HL-60/S4 (cell line): ENCODE results near the gene DNASE1L3.

ENCODE experiments used
- in situ Hi-C: fragments of 300-500 bp; cut with MboI; formaldehyde crosslinking; loops from 2 replicates; pipeline ENCODE4 v1.14.3; 2022; ENCODE audit warnings: low sequenced_read_pairs

The DNASE1L3 gene

DNA sequence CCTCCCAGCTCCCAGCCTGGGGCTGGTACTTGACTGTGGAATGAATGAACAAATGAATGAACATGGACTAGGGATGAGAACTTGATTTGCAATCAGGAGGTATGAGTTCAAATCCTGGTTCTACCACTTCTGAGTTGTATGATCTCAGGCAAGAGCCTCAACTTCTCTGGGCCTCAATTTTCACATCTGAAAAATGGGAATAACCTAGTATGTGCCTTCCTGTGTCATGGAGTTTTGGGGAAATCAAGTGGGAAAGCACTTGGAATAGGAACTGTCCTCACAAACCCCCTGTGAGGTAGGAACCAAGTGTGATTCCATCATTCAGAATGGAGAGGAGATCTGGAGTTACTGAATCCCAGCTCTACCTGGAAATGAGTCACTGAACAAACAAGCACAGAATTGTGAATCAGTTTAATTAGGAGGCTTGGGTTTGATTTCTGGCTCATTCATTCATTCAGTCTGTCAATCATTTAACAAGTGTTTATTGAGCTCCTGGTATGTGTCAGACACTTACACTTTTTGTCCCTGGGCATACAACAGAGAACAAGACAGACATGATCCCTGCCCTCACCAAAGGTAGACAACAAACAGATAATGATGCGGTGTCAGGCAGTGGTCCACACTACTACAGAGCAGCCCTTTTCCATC lies 29.7 kb downstream of the DNASE1L3 start:
- in situ Hi-C loops: loop anchor here (25.0 kb wide), 1 partner anchor 356 kb away; the partner anchor contains the start of gene ACOX2

DNA sequence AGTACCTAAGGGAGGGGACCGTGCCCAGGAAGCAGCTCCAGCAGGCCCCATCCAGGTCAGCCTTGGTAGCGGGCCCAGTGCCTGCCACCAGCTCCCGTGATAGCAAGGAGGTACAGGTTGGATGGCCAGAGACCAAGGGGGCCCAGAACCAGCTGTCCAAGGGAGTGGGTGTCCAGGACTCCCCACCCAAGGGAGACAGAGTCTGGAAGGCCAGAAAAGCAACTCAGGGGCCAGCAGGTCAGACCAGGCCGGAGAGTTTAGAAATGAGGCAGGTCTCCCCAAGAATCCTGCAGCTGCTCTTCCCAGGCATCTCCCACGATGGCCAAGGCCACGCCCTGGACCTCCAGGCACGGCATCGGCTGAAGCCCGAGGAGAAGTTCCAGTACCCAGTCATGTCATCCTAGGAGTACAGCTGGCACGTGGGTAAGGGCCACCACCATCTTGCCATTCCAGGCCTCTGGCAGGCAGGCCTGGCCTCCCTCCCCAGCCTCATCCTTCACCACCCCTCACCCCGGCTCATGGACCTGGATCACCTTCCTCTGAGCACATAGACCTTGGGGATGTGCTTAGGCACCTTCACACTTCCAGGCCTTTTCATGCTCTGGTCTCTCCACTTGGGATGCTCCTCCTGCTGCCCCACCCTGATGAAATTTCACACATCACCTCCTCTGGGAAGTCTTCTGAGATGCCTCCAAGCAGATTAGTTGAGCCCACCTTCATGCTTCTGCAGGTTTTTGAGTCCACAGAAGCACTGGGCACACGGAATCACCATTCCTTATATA lies 30.5 kb downstream of the DNASE1L3 start:
- in situ Hi-C loops: loop anchor here (25.0 kb wide), 1 partner anchor 357 kb away; the partner anchor contains the start of gene ACOX2

DNA sequence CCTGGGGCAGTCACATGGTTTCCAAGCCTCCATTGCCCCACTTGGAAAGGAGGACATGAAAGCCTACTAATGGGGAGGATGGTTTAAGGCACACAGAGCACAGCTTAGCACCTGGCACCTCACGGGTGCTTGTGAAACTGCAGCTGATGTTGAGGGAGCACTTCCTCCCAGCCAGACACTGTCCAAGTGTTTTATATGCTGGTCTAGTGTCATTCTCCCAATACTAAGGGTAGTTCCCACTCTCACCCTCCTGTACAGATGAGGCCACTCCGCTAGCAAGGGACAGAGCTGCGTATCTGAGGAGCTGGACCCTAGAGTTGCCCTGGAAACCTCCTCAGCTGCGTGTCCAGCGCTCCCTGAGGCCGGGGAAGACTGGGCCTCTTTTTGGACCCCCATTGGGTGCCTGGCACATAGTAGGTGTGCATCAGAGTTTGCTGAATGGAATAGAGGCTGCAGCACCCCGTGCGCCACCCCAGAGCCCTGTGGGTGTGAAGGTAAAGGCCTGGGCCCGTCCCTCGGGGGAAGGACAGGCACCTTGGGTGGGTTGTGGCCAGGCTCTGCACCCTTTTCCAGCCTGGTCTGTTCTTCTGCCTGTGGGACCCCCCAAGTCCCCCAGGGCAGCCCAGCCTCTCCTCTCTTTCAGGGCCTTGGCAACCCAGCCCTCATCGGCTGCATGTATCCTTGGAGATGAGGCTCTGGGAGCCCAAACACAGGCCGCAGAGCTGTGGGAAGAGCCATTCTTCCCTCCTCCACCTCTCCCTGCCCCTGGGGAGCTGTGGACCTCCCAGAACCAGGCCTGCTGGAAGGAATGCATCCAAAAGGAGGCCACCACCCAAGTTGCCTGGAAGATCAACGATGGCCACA lies 31.3 kb downstream of the DNASE1L3 start:
- in situ Hi-C loops: loop anchor here (25.0 kb wide), 1 partner anchor 358 kb away; the partner anchor contains the start of gene ACOX2

DNA sequence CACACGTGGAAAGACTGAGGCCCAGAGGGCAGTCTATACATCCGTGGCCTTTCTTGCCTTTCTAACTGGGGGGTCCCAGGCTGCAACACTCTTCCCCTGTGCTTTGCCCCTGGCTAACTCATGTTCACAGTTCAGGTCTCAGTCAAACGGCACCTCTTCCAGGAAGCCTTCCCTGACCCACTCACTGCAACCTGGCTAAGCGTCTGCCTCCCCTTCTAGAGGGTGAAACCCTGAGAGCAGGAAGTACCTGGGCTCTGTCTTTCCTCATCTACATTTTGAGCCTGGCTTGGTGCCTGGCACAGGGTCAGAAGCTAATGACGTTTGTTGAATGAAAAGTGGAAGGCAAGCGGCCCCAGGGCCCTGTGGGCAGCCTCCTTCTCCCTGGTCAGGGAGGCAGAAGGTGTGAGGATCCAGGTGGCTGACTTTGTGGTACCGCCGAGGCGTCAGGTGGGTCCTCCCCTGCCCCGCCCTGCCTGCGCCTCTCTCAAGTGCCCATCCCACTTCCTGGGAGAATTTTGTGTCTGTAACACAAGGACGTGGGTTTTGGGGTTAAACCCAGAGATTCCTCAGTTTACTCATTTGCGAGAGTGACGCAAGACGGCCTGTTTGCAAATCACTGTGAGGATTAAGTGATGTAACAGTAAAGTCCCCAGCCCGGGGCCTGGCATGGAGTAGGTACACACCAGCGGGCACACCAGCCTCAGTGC lies 32.1 kb downstream of the DNASE1L3 start:
- in situ Hi-C loops: loop anchor here (25.0 kb wide), 1 partner anchor 359 kb away; the partner anchor contains the start of gene ACOX2

DNA sequence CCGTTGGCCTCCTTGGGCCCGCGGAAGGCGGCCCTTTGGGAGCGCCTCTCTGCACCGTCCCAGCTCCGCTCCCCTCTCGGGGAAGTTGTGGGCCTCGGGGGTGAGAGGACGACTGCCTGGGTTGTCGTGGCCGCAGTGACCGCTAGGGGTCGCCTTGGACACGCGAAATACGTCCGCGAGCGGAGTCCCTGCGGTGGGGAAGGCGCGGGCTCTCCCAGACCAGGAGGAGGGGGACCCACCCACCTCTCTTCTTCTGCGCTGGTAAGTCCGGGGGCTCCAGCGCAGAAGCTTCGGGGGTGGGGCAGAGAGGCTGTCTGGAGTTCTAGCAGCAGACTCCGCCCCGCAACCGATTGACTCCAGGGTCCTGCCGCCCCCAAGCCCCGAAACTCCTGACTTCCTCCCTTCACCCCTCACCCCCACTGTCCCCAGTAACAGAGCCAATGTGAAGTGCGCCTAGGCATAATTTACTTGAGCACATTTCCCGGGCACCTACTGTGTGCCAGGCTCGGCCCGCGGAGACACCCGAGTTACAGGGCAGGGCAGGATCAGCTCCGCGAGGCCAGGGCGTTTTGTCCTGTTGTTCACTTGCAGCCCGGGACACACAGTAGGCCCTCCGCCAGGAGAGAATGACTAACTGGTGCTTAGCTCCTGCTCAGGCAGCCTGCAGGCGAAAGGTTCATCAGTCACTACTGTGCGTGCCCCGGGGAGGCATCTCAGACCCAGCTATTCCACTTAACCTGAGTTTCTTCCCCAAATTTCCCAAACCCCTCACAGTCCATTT lies 32.8 kb downstream of the DNASE1L3 start:
- in situ Hi-C loops: loop anchor here (25.0 kb wide), 1 partner anchor 359 kb away; the partner anchor contains the start of gene ACOX2

DNA sequence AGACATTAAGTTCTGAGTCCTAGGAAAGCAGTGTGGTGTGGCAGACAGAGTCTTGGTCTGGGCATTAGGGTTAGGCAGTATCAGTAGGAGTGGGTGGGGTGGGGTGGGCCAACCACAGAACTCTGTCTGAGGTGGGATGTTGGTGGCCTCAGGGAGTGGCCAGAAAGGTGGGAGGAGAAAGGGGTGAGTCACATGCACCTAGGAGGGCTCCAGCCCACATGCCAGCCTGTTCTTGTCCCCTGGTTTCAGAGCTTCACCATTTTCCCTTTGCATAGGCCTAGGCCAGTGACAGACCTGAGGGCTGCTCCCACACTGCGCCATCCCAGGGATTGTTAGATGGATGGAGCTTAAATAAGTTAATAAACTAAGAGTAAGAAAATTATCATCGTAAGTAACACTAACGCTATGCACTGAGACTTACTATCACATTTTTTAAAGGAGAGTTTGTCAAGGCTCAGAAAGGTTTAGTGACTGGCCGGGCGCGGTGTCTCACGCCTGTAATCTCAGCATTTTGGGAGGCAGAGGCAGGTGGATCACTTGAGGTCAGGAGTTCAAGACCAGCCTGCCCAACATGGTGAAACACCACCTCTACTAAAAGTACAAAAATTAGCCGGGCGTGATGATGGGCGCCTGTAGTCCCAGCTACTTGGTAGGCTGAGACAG lies 33.8 kb downstream of the DNASE1L3 start:
- in situ Hi-C loops: loop anchor here (25.0 kb wide), 1 partner anchor 360 kb away; the partner anchor contains the start of gene ACOX2

DNA sequence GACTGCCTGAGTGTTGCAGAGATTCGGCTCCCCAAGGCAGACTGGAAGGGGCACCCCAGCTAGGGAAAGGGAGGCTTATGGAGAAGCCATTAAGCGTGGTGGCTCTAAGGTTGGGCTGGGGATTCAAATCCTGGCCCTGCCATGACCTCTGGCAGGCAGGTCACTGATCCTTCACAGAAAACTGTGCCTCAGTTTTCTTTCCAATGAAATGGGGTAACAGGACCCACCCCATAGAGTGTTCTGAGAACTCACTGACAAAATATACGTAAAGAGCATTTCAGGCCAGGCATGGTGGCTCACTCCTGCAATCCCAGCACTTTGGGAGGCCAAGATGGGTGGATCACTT lies 34.6 kb downstream of the DNASE1L3 start:
- in situ Hi-C loops: loop anchor here (25.0 kb wide), 1 partner anchor 361 kb away; the partner anchor contains the start of gene ACOX2

DNA sequence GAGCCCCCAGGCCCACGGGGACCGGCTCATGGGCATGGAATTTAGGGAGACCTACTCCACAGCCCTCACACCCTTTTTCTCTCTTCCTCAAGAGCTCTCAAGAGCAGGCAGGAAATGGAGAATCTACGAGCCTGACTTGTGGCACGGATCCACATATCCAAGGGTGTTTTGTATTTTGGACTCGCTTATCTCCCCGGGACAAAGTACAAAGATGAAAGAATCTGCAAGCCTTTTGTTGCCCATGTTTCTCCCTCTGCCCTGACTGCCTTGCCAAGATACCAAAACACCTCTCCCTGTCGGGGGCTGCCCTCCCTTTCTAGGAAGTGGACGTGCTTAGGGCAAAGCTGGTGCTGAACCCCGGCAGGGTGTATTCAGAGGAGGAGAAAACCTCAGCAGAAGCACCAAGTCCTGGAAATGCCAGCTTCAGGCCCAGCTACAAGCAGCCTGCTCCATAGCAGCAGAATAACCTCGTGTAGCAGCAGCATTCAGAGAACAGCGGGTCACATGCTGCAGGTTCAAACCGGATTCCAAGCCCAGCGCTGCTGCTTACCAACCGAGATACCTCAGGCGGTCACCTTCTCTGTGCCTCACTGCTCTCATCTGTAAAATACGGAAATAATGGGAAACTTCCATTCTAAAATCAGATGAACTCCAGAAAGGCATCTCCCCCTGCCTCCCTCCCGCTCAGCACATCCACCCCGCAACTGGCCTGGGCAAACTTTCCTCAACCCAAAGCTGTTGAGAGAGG lies 35.2 kb downstream of the DNASE1L3 start:
- in situ Hi-C loops: loop anchor here (25.0 kb wide), 1 partner anchor 362 kb away; the partner anchor contains the start of gene ACOX2

DNA sequence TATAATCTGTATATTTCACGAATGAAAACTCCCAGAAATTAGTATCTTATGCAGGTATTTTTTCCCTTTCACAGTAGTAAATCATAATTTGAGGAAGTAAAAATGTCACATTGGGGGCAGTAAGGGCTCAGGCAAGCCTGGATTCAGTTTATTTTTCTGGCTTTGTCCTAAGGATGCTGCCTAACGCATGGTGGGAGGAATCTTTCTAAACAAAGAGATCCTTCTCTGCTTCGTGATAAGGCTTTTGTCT lies 35.7 kb downstream of the DNASE1L3 start:
- in situ Hi-C loops: loop anchor here (25.0 kb wide), 1 partner anchor 362 kb away; the partner anchor contains the start of gene ACOX2

DNA sequence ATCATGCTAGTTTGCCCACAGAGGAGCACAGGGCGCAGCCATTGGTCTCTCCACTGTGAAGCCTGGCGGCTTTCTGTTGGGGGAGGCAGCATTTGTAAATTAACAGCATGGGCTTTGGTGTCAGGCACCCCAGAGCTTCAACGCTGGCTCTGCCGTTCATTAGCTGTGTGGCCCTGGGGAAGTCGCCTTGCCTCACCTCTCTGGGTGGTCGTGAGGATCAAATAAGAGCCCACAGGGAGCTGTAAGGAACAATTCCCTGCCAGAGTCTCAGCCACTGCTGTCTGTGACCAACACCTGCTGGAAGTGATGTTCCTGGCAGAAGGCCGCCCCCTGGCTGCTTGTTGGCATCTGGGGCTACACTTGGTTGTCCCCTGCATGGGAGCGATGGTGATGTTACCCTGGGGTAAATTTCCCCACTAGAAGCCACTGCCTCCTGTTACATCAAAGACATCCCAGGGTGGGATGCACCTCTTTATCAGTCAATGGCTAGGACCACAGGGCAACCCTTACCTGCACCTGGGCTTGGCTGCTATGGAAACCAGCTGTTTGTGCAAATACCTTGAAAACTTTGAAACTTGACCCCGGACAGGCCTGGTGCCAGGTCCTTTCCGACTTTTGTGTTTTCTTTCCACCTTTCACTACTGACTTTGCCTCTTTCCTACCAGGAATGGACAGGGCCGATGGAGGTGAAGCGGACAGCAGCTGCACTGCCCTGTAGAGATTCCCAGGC lies 36.9 kb downstream of the DNASE1L3 start:
- in situ Hi-C loops: loop anchor here (25.0 kb wide), 1 partner anchor 162 kb away; the partner anchor contains the start of gene FLNB

DNA sequence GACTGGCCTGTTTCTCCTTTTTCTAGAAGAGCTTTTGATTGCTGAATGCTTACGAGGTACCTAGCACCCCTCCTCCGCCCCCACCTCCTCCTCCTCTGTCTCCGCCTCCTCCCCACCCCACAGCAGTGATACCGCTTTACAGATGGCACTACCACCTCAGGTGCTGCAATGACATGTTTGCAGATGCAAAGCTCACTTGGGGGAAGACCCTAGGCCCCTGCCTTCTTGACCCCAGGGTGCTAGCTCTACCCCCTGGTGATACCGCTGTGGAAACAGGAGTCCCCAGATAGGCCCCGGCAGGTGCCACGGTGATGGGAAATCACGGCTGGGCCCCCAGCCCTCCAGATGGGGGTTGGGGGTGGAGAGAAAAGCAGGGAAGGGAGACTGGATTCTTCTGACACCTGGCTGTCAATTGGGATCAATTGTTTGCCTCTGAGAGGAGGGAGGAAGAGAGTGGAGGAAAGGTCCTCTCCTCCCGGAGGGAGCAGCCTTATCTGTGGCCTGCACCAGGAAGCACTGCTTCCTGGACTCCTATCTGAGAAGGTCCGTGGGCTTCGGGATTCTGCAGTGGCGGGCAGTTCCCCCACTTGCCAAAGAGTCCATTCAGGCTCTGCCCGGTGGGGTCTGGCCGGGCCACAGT lies 37.6 kb downstream of the DNASE1L3 start:
- in situ Hi-C loops: loop anchor here (25.0 kb wide), 1 partner anchor 161 kb away; the partner anchor contains the start of gene FLNB

DNA sequence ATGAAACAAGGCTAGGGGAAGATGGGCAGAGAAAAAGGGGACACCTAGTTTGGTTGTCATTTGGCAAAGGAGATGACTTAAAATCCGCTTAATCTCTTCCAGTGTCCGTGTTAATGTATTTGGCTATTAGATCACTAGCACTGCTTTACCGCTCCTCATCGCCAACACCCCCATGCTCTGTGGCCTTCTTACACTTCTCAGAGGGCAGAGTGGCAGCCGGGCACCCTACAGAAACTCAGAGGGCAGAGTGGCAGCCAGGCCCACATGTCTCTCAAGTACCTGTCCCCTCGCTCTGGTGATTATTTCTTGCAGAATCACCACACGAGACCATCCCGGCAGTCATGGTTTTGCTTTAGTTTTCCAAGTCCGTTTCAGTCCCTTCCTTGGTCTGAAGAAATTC lies 39.6 kb downstream of the DNASE1L3 start:
- in situ Hi-C loops: loop anchor here (25.0 kb wide), 1 partner anchor 159 kb away; the partner anchor contains the start of gene FLNB

DNA sequence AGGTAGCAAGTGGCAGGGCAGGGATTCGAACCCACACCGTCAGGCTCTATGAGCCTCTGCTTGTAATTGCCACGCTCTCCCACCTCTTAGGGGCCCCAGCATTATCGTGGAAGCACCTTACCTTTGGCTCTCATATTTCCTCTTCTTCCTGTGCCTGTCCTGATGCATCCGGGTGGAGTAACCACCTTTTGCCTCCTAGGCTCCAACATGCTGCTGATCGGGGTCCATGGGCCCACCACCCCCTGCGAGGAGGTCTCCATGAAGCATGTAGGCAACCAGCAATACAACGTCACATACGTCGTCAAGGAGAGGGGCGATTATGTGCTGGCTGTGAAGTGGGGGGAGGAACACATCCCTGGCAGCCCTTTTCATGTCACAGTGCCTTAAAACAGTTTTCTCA lies 40.4 kb downstream of the DNASE1L3 start:
- in situ Hi-C loops: loop anchor here (25.0 kb wide), 1 partner anchor 158 kb away; the partner anchor contains the start of gene FLNB

DNA sequence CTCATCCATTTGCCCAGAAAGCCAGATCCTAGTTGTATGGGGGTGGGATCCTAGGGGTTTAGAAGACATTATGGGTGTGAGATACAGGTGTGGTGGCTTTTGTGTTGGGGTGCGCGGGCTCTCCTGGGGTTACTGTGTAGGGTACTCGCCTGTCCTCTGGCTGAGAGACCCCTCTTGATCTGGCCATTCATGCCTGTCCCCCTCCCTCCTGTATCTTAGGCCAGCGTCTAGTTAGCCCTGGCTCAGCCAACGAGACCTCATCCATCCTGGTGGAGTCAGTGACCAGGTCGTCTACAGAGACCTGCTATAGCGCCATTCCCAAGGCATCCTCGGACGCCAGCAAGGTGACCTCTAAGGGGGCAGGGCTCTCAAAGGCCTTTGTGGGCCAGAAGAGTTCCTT lies 41.4 kb downstream of the DNASE1L3 start:
- in situ Hi-C loops: loop anchor here (25.0 kb wide), 1 partner anchor 157 kb away; the partner anchor contains the start of gene FLNB

DNA sequence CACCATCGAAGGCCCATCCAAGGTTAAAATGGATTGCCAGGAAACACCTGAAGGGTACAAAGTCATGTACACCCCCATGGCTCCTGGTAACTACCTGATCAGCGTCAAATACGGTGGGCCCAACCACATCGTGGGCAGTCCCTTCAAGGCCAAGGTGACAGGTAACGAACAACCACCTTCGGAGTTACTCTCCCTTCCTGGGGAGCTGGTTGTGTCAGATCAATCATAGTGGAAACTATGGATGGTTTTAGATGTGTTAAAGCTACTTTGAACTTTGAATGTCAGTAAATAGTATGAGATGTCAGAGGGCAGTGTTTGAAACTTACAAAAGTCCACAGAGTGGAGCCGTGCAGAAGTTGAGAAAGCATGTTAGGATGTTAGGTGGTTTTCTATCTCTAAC lies 42.3 kb downstream of the DNASE1L3 start:
- in situ Hi-C loops: loop anchor here (25.0 kb wide), 1 partner anchor 156 kb away; the partner anchor contains the start of gene FLNB

DNA sequence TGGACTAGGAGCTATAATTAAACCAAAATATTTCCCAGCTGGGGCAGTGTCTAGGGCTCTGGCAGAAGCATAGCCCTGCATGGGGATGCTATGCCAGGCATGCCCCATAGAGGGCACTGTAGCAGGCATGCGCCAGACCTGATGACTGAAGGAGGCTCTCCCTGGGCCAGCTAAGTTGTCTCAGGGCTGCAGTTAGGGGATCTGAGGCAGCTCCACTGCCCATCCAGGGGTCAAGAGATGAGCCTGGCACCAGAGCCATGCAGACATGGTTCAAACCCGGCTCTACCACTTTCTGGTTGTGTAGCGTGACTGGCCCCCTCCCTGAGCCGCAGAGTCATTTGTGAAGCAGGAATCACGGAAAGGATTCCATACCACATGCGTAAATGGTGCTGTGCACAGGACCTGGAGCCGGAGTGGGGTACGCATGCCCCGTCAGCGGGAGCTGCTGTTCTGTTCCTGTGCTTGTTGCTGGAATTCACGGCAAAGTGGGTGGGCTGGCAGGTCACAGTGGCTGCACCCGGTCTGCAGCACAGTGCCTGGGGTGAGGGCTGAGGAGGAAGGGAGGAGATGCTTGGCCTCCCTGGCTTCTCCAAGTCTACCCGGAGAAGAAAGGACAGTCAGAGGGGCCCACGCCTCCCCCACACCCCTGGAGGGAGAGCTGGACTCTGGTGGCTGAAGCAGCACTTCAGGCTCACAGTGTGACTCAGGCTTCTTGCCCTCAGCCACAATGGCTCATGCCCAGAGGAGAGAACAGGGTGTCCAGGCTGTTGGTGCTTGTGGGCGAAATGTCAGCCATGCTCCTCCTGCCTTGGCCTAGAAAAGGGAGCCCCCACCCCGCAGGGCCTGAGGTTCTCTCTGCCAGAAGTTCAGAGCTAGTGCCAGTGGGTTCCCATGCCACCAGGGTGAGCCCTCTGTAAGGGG lies 43.1 kb downstream of the DNASE1L3 start:
- in situ Hi-C loops: loop anchor here (25.0 kb wide), 1 partner anchor 155 kb away; the partner anchor contains the start of gene FLNB
